Small intestine (tissue), 7 donors: ENCODE results near the gene CREB5. TPM values are rescaled to one million over a fixed set of nuclear protein-coding genes. Genes with fewer than 3 reads are reported as not detected.

Experiments
- DNase-seq, 2 donors: peaks; one replicate each; pipeline versions ENCODE4 v3.0.0 to v3.0.0-alpha.2; 2013
- FAIRE-seq: peaks from 2 replicates; lab custom pipeline; 2012; peaks lifted over from hg19 to GRCh38; lab: Jason Lieb, UNC
- H3K27ac ChIP-seq, 3 donors: one replicate each; pipeline ENCODE4 v1.5.1; 2013; ENCODE audit warnings: low read length in 2 of 3, mild to moderate bottlenecking in 2 of 3, control low read depth in 1 of 3, inconsistent platforms in 1 of 3, low read depth in 1 of 3, moderate library complexity in 1 of 3
- H3K27me3 ChIP-seq, 3 donors: one replicate each; pipeline ENCODE4 v1.6.1; 2013; ENCODE audit warnings: low read length in 3 of 3, inconsistent platforms in 1 of 3; ENCODE audit not compliant: control insufficient read depth in 3 of 3, insufficient read depth in 3 of 3
- H3K36me3 ChIP-seq, 3 donors: one replicate each; pipeline ENCODE4 v1.6.1; 2013; ENCODE audit warnings: low read length in 3 of 3, inconsistent platforms in 1 of 3, low read depth in 1 of 3, mild to moderate bottlenecking in 1 of 3, moderate library complexity in 1 of 3; ENCODE audit not compliant: control insufficient read depth in 3 of 3, insufficient read depth in 2 of 3
- H3K4me1 ChIP-seq, 3 donors: one replicate each; pipeline ENCODE4 v1.6.1; 2013; ENCODE audit warnings: low read length in 2 of 3, inconsistent platforms in 1 of 3, low read depth in 1 of 3, mild to moderate bottlenecking in 1 of 3, moderate library complexity in 1 of 3; ENCODE audit not compliant: control insufficient read depth in 3 of 3, insufficient read depth in 2 of 3
- H3K4me3 ChIP-seq, 3 donors: one replicate each; pipeline ENCODE4 v1.5.1; 2013; ENCODE audit warnings: low read length in 3 of 3, control low read depth in 1 of 3, inconsistent platforms in 1 of 3, low read depth in 1 of 3, mild to moderate bottlenecking in 1 of 3, moderate library complexity in 1 of 3
- H3K9me3 ChIP-seq, 2 donors: one replicate each; pipeline ENCODE4 v1.6.1; 2013; ENCODE audit warnings: low read depth in 1 of 2, low read length in 1 of 2; ENCODE audit not compliant: control insufficient read depth in 2 of 2, insufficient read depth in 1 of 2
- WGBS, 3 donors: extraction: QIAGEN DNeasy Blood & Tissue Kit; methylation state at CpG; one replicate each; pipeline ENCODE4 v1.1.7; 2013; 5-methylcytosine and 5-hydroxymethylcytosine counted together
- polyA plus RNA-seq, 4 donors: library from polyadenylated mRNA; stranded (reverse) in 3 of 4; unstranded in 1 of 4; fragments of 200-250 nt in 3 of 4; fragments of 120-200 nt in 1 of 4; gene quantifications; one replicate each; pipeline versions ENCODE4 v1.2.1 to v1.2.3, GENCODE V29; 2013
- donor health status: healthy with polysubstance abuse.
- donor health status: control.
- donor health status: control.
- donor health status: Bipolar disorder and iron deficiency.
- donor health status: healthy.

CREB5 gene
- polyA plus RNA-seq, 4 donors: 0.27 to 3.0 (median 1.8) TPM; not detected in 1

- no peak overlapping the region for H3K27ac ChIP-seq
- H3K4me3 ChIP-seq: no peak overlapping the region
- H3K9me3 ChIP-seq: no peaks in the 10 kb centered on the region
- DNase-seq (peak in 1 of 2 donors; percentile 44), FAIRE-seq (no peak)
- H3K4me1 ChIP-seq: peaks cover 0 to 3% (median 0%) of the 10 kb centered on the region in 3 donors
- 10 to 33% (median 20%) methylated on average over 6 of the region's 6 CpGs for WGBS, 3 donors
- H3K27me3 ChIP-seq: no peaks in the 10 kb centered on the region
- H3K36me3 ChIP-seq: no peaks in the 10 kb centered on the region
Measured at GRCh38 chr7:28573059-28573553, 160.8 kb downstream of the CREB5 start.

GRCh38 chr7:28573651-28574301, 161.5 kb downstream of the CREB5 start:
- Histone ChIP-seq H3K4me1 (peaks cover 0 to 3% (median 0%) of the 10 kb centered on the region in 3 donors), H3K9me3 (no peaks in the 10 kb centered on the region), H3K27ac (no peak overlapping the region), H3K27me3 (no peaks in the 10 kb centered on the region), H3K36me3 (no peaks in the 10 kb centered on the region), H3K4me3 (no peak overlapping the region)
- FAIRE-seq (no peak), DNase-seq (no peak)
- 13 to 50% (median 32%) methylated on average over 6 of the region's 6 CpGs for WGBS, 3 donors

- no peak overlapping the region for H3K27ac ChIP-seq
- H3K4me3 ChIP-seq: no peak overlapping the region
- DNase-seq: no peak
- no peaks in the 10 kb centered on the region for H3K36me3 ChIP-seq
- FAIRE-seq: no peak
- H3K9me3 ChIP-seq: no peaks in the 10 kb centered on the region
- H3K4me1 ChIP-seq: peaks cover 0 to 3% (median 0%) of the 10 kb centered on the region in 3 donors
- WGBS, 3 donors: 85 to 91% (median 89%) methylated on average over 5 of the region's 5 CpGs
- H3K27me3 ChIP-seq: no peaks in the 10 kb centered on the region
Measured at GRCh38 chr7:28575241-28575643, 162.9 kb downstream of the CREB5 start.

GRCh38 chr7:28576656-28577055, 164.3 kb downstream of the CREB5 start:
- DNase-seq (no peak), FAIRE-seq (no peak)
- no peaks in the 10 kb centered on the region for H3K9me3 ChIP-seq
- H3K4me3 ChIP-seq: no peak overlapping the region
- no peaks in the 10 kb centered on the region for H3K36me3 ChIP-seq
- H3K27ac ChIP-seq: no peak overlapping the region
- H3K27me3 ChIP-seq: no peaks in the 10 kb centered on the region
- peaks cover 0 to 3% (median 0%) of the 10 kb centered on the region in 3 donors for H3K4me1 ChIP-seq

- Histone ChIP-seq H3K36me3 (no peaks in the 10 kb centered on the region), H3K4me1 (no peaks in the 10 kb centered on the region), H3K27me3 (no peaks in the 10 kb centered on the region), H3K9me3 (no peaks in the 10 kb centered on the region), H3K4me3 (no peak overlapping the region), H3K27ac (no peak overlapping the region)
- DNase-seq (no peak), FAIRE-seq (no peak)
- 76 to 85% (median 78%) methylated on average over 3 of the region's 3 CpGs for WGBS, 3 donors
Measured at GRCh38 chr7:28579571-28579970, 167.3 kb downstream of the CREB5 start.

GRCh38 chr7:28580665-28581064, 168.3 kb downstream of the CREB5 start:
- Histone ChIP-seq H3K4me3 (no peak overlapping the region), H3K36me3 (no peaks in the 10 kb centered on the region), H3K9me3 (no peaks in the 10 kb centered on the region), H3K27me3 (peaks cover 0 to 4% (median 2%) of the 10 kb centered on the region in 3 donors), H3K27ac (no peak overlapping the region), H3K4me1 (no peaks in the 10 kb centered on the region)
- FAIRE-seq (no peak), DNase-seq (no peak)
- 87 to 98% (median 89%) methylated on average over 2 of the region's 2 CpGs for WGBS, 3 donors

- Histone ChIP-seq H3K9me3 (no peaks in the 10 kb centered on the region), H3K27me3 (peaks cover 0 to 4% (median 2%) of the 10 kb centered on the region in 3 donors), H3K27ac (no peak overlapping the region), H3K36me3 (no peaks in the 10 kb centered on the region), H3K4me1 (no peaks in the 10 kb centered on the region), H3K4me3 (no peak overlapping the region)
- DNase-seq: no peak
- WGBS, 3 donors: 75 to 85% (median 76%) methylated on average over 6 of the region's 6 CpGs
- no peak for FAIRE-seq
Measured at GRCh38 chr7:28581351-28581750, 169.0 kb downstream of the CREB5 start.

GRCh38 chr7:28582226-28582625, 169.9 kb downstream of the CREB5 start:
- no peak overlapping the region for H3K27ac ChIP-seq
- peaks cover 0 to 4% (median 2%) of the 10 kb centered on the region in 3 donors for H3K27me3 ChIP-seq
- no peaks in the 10 kb centered on the region for H3K4me1 ChIP-seq
- no peaks in the 10 kb centered on the region for H3K36me3 ChIP-seq
- FAIRE-seq (no peak), DNase-seq (no peak)
- 78 to 84% (median 79%) methylated on average over 4 of the region's 4 CpGs for WGBS, 3 donors
- H3K4me3 ChIP-seq: no peak overlapping the region
- no peaks in the 10 kb centered on the region for H3K9me3 ChIP-seq
